SHP77 (cell line): ENCODE measurements around the gene ATP11A.
"Not testable (repeated sequence)": the region's sequence is repeated elsewhere in the genome, so short reads cannot be mapped to it uniquely, and the experiment has no call there.

Experiments used
- DNase-seq, 2 experiments: peaks; one replicate each; lab custom pipeline; 2025; lab: John Stamatoyannopoulos, UW

Gene ATP11A

GRCh38 chr13:112670864-112671263 lies 19.0 kb upstream of the ATP11A start:
- DNase-seq, result no peak

- no peak for DNase-seq
These were observed 18.5 kb upstream of the ATP11A start for GRCh38 chr13:112671359-112671758.

DNA sequence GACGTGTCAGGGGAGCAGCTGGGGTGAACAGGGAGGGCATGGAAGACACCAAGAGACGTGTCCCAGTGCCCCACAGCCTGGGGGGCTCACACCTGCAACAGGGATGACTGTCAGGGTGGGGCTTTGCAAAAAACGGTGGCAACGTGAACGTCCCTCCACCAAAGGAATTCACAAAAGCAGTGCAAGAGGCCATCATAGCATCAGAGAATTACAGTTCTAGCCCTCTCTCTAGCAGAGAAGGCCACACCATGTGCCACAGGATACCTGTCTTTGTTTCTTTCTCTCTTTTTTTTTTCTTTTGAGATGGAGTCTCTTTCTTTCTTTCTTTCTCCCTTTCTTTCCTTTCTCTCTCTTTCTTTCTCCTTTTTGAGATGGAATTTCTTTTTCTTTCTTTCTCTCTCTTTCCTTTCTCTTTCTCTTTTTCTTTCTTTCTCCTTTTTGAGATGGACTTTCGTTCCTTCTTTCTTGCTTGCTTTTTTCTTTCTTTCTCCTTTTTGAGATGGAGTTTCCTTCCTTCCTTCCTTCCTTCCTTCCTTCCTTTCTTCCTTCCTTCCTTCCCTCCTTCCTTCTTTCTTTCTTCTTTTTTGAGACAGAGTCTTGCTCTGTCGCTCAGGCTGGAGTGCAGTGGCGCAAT lies 17.1 kb upstream of the ATP11A start:
- no peak for DNase-seq

DNA sequence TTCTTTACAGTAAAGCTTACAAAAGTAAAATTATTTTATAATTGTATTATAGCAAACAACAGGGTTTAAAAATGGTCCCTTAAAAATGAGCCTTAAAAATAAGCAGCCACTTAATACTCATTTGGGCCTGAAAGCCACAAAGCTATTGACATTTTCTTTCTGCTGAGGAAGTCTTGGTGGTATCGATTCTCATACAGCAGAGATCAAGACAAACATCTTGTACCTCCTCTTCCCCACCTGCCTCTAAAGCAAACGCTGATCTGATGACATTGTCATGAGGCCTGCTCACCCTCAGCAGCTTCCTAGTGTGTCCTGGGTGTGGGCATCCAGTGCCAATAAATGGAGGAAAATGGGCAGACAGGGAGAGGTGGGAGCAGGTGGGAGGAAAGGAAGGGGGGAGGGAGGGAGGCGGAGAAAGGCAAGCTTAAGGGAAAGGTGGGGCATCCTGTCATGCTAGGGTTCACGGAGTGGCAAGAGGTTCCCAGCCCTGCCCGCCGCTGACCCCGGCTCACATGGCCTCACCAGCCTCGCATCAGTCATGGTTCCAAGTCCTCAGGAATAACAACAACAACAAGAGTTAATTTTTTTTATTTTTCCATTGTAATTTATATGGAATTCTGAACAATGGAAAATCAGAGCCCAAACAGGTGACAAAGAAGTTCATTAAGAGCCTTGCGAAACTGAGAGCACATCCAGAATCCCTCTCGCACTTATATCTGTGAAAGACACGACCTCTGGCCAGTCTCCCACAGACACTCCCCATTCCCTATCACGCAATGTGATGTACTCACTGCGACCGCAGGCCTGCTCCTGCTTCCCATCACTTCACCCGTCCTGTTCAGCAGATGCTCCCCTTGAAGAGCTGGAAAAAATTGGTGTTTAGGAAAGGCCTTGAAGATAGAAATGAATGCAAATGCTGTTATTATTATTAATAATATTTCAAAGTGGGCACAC lies 15.1 kb upstream of the ATP11A start:
- DNase-seq, result peak; percentile 33 to 57

GRCh38 chr13:112675366-112675756 lies 14.5 kb upstream of the ATP11A start:
- DNase-seq, result no peak

- DNase-seq, result not testable (repeated sequence)
These were observed 12.3 kb upstream of the ATP11A start for GRCh38 chr13:112677421-112677962.

GRCh38 chr13:112679381-112679780 lies 10.5 kb upstream of the ATP11A start:
- DNase-seq, result no peak

GRCh38 chr13:112679932-112680677 lies 9.7 kb upstream of the ATP11A start:
- DNase-seq, result no peak

GRCh38 chr13:112680741-112681360 lies 9.0 kb upstream of the ATP11A start:
- no peak for DNase-seq

DNA sequence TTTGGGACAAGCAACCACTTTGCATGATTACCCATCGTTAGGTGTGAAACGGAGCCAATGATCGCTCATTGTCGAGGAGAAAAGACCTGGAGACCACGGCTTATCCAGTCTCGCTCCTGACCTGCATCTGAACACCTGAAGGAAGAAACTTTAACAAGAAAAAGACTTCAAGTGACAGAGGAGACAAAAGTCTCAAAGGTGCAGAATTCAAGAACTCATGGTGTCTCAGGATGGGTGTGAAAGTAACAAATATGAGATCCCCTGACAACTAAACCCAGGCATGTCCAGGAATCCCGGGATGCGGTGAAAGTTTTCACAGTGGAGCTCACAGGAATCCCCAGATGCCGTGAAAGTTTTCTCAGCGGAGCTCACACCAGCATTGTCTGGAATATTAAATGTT lies 6.3 kb upstream of the ATP11A start:
- no peak for DNase-seq

DNA sequence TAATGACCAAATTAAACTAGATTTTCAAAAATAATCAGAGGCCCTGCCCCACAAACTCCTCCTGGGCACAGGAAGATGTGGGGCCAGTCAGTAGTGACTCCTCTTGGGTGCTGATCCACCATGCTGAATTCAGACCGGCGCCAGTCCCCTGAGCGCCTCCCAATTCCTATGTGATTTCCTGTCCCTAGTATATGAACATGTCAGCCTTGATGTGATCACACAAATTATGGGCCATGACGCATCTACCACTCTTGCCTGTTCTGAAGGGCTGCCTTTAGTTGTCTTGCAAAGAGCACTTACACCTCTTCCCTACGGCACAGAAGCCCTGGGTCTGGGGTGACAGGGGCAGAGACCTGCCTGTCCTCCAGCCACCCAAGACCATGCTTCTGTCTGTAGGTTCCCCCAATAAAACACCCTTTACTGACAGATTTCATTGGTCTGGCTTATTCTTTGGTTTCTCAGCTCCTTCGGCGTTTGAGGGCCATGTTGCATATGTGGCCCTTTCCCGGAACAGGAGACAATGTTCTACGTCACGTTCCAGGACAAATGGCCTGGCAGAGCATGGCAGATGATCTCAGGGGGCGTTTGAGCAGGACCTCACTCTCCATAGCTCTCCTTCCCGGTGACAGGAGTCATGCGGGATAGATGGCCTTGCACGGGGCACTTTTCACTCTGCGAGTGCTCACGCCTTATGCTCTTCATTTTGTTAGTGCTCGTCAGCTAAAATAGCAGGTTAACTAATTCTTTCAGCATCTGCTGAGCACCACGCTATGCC lies 5.6 kb upstream of the ATP11A start:
- no peak for DNase-seq

DNA sequence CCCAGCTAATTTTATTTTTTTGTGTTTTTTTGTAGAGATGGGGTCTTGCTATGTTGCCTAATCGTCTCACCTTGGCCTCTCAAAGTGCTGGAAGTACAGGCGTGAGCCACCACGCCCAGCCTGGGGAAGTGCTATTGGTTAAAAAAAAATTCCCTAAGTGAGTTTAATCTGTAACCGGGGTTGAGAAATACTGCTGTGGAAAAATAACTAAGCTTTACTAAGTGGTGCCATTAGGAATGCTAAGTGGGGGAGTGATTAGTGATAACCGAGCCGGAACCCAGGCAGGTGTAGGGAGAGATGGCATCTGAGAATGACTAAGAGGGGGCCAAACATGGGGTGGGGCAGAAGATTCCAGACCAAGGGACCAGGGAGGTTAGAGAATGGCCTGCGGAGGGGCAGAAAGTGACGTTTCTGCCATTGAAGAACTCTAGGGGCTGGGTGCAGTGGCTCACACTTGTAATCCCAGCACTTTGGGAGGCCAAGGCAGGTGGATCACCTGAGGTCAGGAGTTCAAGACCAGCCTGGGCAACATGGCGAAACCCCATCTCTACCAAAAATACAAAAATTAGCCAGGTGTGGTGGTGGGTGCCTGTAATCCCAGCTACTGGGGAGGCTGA lies 4.5 kb upstream of the ATP11A start:
- not testable (repeated sequence) for DNase-seq

- no peak for DNase-seq
These were observed 3.9 kb upstream of the ATP11A start for GRCh38 chr13:112685896-112686295.

GRCh38 chr13:112686364-112686763 lies 3.5 kb upstream of the ATP11A start:
- no peak for DNase-seq

GRCh38 chr13:112686987-112687386 lies 2.9 kb upstream of the ATP11A start:
- DNase-seq, result no peak

DNA sequence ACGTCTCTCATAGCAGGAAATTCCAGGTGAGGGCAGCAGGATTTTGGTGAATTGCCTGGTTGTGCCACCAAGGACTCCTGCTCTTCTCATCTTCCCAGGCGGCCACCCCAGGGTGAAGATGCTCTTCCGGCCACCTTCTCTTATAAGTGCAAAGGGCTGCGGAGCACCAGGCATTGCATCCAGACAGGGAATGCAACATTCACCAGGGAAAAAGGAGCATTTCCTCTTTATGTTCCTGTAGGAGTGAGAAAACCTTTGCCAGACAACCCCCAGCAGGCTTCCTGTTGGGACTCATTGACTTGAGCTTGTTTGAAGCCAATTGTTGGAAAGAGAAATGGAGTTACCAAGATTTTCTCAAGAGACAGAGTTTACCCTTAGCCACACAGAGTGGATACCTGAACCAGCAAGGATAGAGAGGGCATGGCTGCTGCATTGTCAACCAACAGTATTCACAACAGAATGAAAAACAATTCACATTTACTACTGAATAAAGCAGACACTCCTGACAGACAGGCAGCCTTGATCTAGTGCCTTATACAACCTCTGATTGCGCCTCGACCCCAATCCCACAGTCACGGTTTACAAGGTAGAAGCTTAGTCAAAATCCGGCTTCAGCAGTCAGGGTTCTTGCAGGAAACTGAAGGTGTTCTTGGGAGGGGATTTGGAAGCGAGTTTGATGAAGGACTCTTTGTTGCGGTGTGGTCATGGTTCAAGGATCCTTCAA lies 1.8 kb upstream of the ATP11A start:
- DNase-seq, result no peak

GRCh38 chr13:112688560-112689302 lies 1.1 kb upstream of the ATP11A start:
- no peak for DNase-seq

DNA sequence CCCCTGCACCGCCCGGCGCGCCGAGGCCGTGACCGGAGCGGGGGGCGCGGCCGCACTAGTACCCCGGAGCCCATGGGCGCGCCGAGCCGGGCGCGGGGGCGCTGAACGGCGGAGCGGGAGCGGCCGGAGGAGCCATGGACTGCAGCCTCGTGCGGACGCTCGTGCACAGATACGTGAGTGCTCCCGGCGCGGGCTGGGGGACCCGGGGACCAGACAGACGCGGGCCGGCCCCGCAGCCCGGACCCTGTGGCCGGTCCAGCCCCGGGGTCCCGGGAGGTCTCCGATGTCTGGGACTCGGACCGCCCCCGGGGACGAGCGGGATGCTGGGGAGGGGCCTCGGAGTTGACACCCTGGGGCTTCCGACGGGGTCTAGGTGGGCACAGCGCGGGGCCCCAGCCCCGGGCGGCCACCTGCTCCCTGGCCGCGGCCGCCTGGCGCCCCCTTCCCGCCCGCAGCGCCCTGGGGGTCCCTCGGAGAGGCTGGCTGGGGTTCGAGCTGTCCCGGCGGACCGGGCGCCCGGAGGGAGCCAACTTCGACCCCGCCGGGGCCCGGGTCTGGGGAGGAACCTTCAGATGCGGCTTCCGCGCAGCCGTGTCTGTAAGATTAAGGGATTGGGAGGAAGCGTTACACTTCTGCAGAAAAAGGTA lies 568 bp downstream of the ATP11A start:
- DNase-seq, result peak in 1 of 2 experiments; percentile 68

DNA sequence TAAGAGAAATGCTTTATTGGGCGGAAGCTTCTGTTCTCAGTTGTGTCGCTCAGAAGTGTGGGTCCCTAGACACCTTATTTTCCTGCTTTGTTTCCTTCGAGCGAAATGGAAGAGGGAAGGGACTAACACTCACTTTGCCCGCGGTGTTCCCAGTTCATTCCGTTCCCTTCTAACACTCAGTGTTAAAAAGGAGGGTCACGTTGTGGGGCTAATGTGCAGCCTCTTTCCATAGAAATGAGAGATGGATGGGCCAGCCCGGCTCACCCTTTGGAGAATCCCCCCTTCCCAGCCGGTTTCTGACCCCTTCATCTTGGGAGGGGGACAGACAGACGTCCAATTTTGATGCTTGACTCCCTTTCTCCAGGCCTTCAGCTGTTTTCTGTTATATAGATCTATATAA lies 2.3 kb downstream of the ATP11A start:
- DNase-seq, result no peak
